ENCODE data around the gene STK35. TPM values are rescaled to one million over a fixed set of nuclear protein-coding genes. Genes with fewer than 3 reads are reported as not detected.

Gene STK35
- total and polyA plus RNA-seq, 2 of the 13 experiments (the other 11 are each of a cell fraction or from before 2014, with no cell fraction given): 27.4 to 29.8 TPM

DNA sequence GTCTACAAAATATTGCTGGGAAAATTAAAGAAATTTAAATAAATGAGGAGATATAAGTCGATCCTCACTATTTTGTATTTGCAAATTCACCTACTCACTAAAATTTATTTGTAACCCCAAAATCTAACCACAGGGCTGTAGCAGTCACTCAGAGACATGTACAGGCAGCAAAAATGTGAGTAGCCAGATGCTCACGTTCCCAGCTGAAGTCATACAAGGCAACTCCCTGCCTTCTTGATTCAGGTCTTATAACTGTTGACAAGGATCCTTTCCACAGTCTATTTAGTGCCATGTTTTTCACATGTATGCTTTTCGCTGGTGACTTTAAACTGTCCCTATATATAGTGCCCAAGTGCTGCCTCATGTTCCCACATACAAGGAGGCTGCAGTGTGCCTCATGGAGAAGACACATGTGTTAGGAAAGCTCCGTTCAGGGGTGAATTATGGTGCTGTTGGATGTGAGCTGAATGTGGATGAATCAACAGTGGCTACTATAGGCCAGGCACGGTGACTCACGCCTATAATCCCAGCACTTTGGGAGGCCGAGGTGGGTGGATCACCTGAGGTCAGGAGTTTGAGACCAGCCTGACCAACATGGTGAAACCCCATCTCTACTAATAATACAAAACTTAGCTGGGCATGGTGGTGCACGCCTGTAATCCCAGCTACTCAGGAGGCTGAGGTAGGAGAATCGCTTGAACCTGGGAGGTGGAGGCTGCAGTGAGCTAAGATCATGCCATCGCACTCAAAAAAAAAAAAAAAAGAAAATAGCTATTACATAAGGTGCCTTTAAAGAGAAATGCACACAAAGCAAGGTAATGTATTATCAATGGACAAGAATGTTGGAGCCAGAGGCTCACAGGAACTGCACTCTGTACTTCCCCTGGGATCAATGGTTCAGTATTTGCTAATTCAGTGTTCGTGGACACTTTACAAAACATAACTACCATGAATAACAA is 55.3 kb downstream of the STK35 start (continued):
- TF ChIP-seq ZNF609 (CRISPR knock-in tag; IDR thresholded peaks at IDR 0.05; ENCODE audit: borderline replicate concordance) (no peak), SAP130 (CRISPR knock-in tag; IDR thresholded peaks at IDR 0.05; ENCODE audit: low read depth) (peak; percentile 45; the same call in 1 of the 2 replicates), HOXA5 (CRISPR knock-in tag; IDR thresholded peaks at IDR 0.05) (no peak), KLF16 (CRISPR knock-in tag; IDR thresholded peaks at IDR 0.05) (no peak), JUND (CRISPR knock-in tag; IDR thresholded peaks at IDR 0.05) (0 out of 2 replicates have a peak, but pooled peaks have one; percentile 29), AGO1 (IDR thresholded peaks at IDR 0.05; ENCODE audit: low read depth, low read length, poor library complexity, severe bottlenecking) (no peak), MLX (CRISPR knock-in tag; IDR thresholded peaks at IDR 0.05) (peak; percentile 69; the same call in 1 of the 2 replicates), ZNF777 (CRISPR knock-in tag; IDR thresholded peaks at IDR 0.05) (no peak), HMGA1 (CRISPR knock-in tag; conservative IDR thresholded peaks at IDR 0.05) (no peak), FOXA1 (IDR thresholded peaks at IDR 0.05) (no peak), FOXA1 (CRISPR knock-in tag; IDR thresholded peaks at IDR 0.05) (no peak), ZBTB7B (CRISPR knock-in tag; IDR thresholded peaks at IDR 0.05) (0 out of 2 replicates have a peak, but pooled peaks have one; percentile 44), DR1 (CRISPR knock-in tag; IDR thresholded peaks at IDR 0.05) (no peak), GLI4 (CRISPR knock-in tag; IDR thresholded peaks at IDR 0.05; ENCODE audit: borderline replicate concordance) (no peak), ARNTL (CRISPR knock-in tag; IDR thresholded peaks at IDR 0.05) (0 out of 2 replicates have a peak, but pooled peaks have one; percentile 21), MAZ (IDR thresholded peaks at IDR 0.05; ENCODE audit: borderline replicate concordance, low read depth, low read length) (no peak), MAZ (CRISPR knock-in tag; IDR thresholded peaks at IDR 0.05; ENCODE audit: low read depth) (no peak), ZNF713 (CRISPR knock-in tag; IDR thresholded peaks at IDR 0.05) (no peak), SALL2 (CRISPR knock-in tag; IDR thresholded peaks at IDR 0.05) (no peak)
- TF ChIP-seq, protein P1, sequence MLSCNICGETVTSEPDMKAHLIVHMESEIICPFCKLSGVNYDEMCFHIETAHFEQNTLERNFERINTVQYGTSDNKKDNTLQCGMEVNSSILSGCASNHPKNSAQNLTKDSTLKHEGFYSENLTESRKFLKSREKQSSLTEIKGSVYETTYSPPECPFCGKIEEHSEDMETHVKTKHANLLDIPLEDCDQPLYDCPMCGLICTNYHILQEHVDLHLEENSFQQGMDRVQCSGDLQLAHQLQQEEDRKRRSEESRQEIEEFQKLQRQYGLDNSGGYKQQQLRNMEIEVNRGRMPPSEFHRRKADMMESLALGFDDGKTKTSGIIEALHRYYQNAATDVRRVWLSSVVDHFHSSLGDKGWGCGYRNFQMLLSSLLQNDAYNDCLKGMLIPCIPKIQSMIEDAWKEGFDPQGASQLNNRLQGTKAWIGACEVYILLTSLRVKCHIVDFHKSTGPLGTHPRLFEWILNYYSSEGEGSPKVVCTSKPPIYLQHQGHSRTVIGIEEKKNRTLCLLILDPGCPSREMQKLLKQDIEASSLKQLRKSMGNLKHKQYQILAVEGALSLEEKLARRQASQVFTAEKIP (CRISPR knock-in tag; IDR thresholded peaks at IDR 0.05; ENCODE audit: borderline replicate concordance): no peak
- TF ChIP-seq, protein P2, sequence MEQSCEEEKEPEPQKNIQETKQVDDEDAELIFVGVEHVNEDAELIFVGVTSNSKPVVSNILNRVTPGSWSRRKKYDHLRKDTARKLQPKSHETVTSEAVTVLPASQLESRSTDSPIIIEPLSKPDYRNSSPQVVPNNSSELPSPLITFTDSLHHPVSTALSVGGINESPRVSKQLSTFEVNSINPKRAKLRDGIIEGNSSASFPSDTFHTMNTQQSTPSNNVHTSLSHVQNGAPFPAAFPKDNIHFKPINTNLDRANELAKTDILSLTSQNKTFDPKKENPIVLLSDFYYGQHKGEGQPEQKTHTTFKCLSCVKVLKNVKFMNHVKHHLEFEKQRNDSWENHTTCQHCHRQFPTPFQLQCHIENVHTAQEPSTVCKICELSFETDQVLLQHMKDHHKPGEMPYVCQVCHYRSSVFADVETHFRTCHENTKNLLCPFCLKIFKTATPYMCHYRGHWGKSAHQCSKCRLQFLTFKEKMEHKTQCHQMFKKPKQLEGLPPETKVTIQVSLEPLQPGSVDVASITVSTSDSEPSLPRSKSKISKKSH (CRISPR knock-in tag; IDR thresholded peaks at IDR 0.05; ENCODE audit: borderline replicate concordance): no peak

Measured in HepG2 (cell line).